HG03097 (cell line): ENCODE results near the gene LANCL1.
"Not testable (repeated sequence)": the region's sequence is repeated elsewhere in the genome, so short reads cannot be mapped to it uniquely, and the experiment has no call there.

ENCODE experiments used
- ATAC-seq: cut with Tn5 transposase; IDR thresholded peaks from one replicate; pipeline ENCODE4 v1.9.1; 2021; ENCODE audit not compliant: unreplicated experiment, low FRiP score

Gene LANCL1

GRCh38 chr2:210459880-210460279 lies 16.7 kb downstream of the LANCL1 start:
- ATAC-seq = no peak

DNA sequence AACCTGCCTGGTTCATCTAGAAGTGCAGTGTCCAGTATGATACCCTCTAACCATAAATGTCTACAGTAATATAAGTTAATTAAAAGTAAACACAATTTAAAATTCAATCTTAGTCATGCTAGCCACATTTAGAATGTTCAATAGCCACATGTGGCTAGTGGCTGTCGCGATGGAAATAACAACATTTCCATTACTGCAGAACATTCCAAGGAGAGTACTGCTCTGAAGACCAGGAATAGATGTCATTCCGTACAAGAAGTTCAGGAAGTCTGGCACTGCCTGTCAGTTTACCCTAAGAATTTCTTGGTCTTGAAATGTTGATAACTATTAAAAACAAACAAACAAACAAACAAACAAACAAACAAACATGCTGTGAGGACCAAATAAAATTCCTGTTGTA lies 17.2 kb downstream of the LANCL1 start:
- ATAC-seq = no peak

GRCh38 chr2:210458395-210458794 lies 18.2 kb downstream of the LANCL1 start:
- ATAC-seq = no peak

GRCh38 chr2:210456571-210456970 lies 20.0 kb downstream of the LANCL1 start:
- no peak for ATAC-seq

GRCh38 chr2:210454336-210454735 lies 22.2 kb downstream of the LANCL1 start:
- ATAC-seq = no peak

DNA sequence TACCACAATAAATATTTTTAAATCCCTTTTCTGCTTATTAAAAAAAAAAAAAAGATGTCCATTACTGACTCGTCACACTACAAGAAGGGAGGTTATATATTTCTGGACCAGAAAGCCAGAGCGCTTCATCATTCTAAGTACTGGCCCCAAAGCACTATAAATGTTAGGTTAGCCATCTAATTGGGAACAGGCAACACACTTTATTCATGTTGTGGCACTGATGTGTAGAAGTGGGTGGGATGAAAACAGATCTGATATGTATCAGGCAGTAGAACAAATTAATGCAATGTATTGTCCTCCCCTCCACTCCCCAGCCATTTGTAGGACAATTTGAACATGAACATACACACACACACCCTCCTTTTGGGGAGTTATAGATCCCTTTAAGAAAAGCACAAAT lies 24.4 kb downstream of the LANCL1 start:
- no peak for ATAC-seq

GRCh38 chr2:210450942-210451341 lies 25.6 kb downstream of the LANCL1 start:
- ATAC-seq = not testable (repeated sequence)

DNA sequence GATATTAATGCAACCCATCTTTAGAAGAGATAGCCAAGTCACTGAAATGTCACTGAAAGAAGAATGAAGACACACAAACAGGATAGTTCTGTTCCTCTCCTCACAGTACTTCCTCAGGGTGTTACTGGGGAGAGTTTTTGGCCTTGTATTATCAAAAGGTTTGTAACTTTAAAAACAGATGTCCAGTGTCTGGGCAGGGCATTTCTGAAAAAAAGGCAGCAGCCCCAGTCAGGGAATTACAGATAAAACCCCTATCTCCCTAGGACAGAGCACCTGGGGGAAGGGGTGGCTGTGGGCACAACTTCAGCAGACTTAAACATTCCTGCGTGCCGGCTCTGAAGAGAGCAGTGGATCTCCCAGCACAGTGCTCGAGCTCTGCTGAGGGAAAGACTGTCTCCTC lies 30.8 kb downstream of the LANCL1 start:
- ATAC-seq = no peak

- no peak for ATAC-seq
Measured at GRCh38 chr2:210445116-210445707, 31.3 kb downstream of the LANCL1 start.

GRCh38 chr2:210443527-210443926 lies 33.0 kb downstream of the LANCL1 start:
- no peak for ATAC-seq

- ATAC-seq = no peak
Measured at GRCh38 chr2:210442878-210443277, 33.7 kb downstream of the LANCL1 start.

DNA sequence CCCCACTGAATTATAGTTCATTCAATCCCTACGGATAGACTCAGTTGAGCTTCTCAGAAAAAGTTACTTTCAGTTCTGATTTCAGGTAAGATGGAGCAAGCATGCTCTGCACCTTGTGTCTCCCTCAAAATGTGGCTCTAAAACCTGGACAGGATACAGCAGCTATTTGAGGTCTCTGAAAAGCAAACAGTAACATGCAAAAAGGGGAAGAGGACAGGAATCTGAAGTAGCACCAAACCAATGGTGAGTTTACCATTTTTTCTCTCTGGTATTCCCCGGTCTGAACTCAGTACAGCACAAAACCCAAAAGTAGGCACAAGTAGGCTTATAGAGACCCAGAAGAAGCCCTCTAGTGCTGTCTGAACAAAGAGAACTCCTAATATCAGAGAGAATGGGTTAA lies 34.1 kb downstream of the LANCL1 start:
- ATAC-seq = peak; percentile 72

- ATAC-seq = no peak
Measured at GRCh38 chr2:210440206-210440605, 36.4 kb downstream of the LANCL1 start.

- ATAC-seq = no peak
Measured at GRCh38 chr2:210435439-210435838, 41.1 kb downstream of the LANCL1 start.

- ATAC-seq = no peak
Measured at GRCh38 chr2:210432633-210433032, 43.9 kb downstream of the LANCL1 start.

GRCh38 chr2:210429403-210430137 lies 47.0 kb downstream of the LANCL1 start:
- ATAC-seq = no peak

DNA sequence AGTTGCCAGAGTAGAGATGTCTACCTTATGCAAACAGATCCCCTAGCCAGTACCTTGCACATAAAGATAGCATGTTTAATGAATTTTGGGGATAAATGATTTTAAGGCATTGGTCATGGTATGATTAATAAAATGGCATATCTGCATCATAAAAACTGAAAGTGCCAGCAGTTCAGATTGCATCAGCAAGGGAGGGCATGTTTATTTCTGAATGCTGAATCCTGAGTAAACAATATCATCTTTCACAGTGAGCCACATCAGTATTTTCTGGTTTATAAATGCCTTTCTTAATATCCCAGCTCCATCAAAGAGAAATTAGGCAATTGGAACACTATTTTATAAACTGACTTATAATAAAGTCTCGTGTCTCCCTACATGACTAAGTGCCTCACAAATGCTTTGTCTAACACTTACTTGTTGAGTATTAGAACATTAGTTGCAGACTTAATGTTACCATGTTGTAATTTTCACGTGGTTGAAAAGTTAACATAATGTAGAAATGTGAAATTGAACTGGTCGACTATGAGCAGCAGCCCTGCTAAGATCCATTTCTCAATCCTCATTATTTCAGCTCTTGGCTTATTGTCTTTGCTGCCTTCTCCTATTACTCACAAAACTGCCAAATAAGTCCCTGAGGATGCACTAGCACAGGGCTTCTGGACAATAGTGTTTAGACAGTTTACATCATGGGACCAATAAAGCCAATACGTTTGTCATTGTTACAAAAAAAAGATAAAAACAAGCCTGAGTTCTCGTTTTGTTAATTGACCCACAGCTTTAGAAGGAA lies 48.0 kb downstream of the LANCL1 start:
- no peak for ATAC-seq

GRCh38 chr2:210427309-210427708 lies 49.2 kb downstream of the LANCL1 start:
- not testable (repeated sequence) for ATAC-seq

GRCh38 chr2:210422366-210422765 lies 54.2 kb downstream of the LANCL1 start:
- ATAC-seq = no peak

GRCh38 chr2:210421916-210422315 lies 54.6 kb downstream of the LANCL1 start:
- no peak for ATAC-seq

DNA sequence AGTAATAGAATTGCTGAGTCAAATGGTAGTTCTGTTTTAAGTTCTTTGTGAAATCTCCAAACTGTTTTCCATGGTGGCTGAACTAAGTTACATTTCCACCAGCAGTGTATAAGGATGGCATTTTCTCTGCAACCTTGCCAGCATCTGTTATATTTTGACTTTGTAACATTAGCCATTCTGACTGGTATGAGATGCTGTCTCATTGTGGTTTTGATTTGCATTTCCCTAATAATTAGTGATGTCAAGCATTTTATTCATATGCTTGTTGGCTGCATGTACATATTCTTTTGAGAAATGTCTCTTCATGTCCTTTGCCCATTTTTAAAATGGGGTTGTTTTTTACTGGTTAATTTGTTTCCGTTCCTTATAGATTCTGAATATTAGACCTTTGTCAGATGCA lies 63.9 kb downstream of the LANCL1 start:
- ATAC-seq = no peak

- no peak for ATAC-seq
Measured at GRCh38 chr2:210410542-210410941, 66.0 kb downstream of the LANCL1 start.
